Osteoblast (primary cell): ENCODE measurements around the gene PAQR6. TPM values are rescaled to one million over a fixed set of nuclear protein-coding genes. Genes with fewer than 3 reads are reported as not detected.

Experiments used
- DNase-seq: peaks from one replicate; pipeline ENCODE4 v3.0.0; 2011; ENCODE audit warnings: low spot score, mixed read lengths; ENCODE audit not compliant: insufficient read length; ENCODE audit errors: missing footprints
- H2AFZ ChIP-seq: 2 replicates; pipeline ENCODE4 v1.6.0; 2011; ENCODE audit warnings: mild to moderate bottlenecking, low read length
- H3K27ac ChIP-seq: 2 replicates; pipeline ENCODE4 v1.5.1; 2011; ENCODE audit warnings: mild to moderate bottlenecking, low read depth, low read length, moderate library complexity
- H3K27me3 ChIP-seq: 2 replicates; pipeline ENCODE4 v1.6.0; 2012; ENCODE audit warnings: mild to moderate bottlenecking, control low read depth, inconsistent platforms, low read length, moderate library complexity; ENCODE audit not compliant: insufficient read depth
- H3K36me3 ChIP-seq: 2 replicates; pipeline ENCODE4 v1.5.1; 2011; ENCODE audit warnings: mild to moderate bottlenecking, low read length, control low read depth, moderate library complexity; ENCODE audit not compliant: insufficient read depth
- H3K4me1 ChIP-seq: 2 replicates; pipeline ENCODE4 v1.5.1; 2011; ENCODE audit warnings: mild to moderate bottlenecking, low read length, control low read depth, moderate library complexity; ENCODE audit not compliant: insufficient read depth
- H3K4me2 ChIP-seq: 2 replicates; pipeline ENCODE4 v1.6.0; 2011; ENCODE audit warnings: mild to moderate bottlenecking, low read length; ENCODE audit not compliant: insufficient read depth
- H3K4me3 ChIP-seq: fragments of 200-600 bp; sonication (generic); 3 replicates; pipeline ENCODE4 v1.5.1; 2012; ENCODE audit warnings: mild to moderate bottlenecking, low read length, inconsistent platforms; ENCODE audit not compliant: insufficient read depth
- H3K79me2 ChIP-seq: 2 replicates; pipeline ENCODE4 v1.6.0; 2012; ENCODE audit warnings: mild to moderate bottlenecking, low read length, control low read depth, inconsistent platforms; ENCODE audit not compliant: insufficient read depth
- H3K9me3 ChIP-seq: 2 replicates; pipeline ENCODE4 v1.5.1; 2011; ENCODE audit warnings: low read depth, low read length, control low read depth
- H4K20me1 ChIP-seq: 2 replicates; pipeline ENCODE4 v1.6.0; 2012; ENCODE audit warnings: mild to moderate bottlenecking, low read length, control low read depth; ENCODE audit not compliant: insufficient read depth
- total RNA-seq: library from RNA; depleted of rRNA; stranded (reverse); fragments of >200 nt; gene quantifications from 2 replicates; pipeline ENCODE4 v1.2.3, GENCODE V29; 2012
- TF ChIP-seq, protein P1 (sequence below): IDR thresholded peaks from 2 replicates; pipeline ENCODE4 v1.5.1; 2011; ENCODE audit warnings: mild to moderate bottlenecking, low read depth, low read length, moderate library complexity; ENCODE audit errors: extremely low read depth

Gene PAQR6
- total RNA-seq, 1 donor, result 0.36 TPM

DNA sequence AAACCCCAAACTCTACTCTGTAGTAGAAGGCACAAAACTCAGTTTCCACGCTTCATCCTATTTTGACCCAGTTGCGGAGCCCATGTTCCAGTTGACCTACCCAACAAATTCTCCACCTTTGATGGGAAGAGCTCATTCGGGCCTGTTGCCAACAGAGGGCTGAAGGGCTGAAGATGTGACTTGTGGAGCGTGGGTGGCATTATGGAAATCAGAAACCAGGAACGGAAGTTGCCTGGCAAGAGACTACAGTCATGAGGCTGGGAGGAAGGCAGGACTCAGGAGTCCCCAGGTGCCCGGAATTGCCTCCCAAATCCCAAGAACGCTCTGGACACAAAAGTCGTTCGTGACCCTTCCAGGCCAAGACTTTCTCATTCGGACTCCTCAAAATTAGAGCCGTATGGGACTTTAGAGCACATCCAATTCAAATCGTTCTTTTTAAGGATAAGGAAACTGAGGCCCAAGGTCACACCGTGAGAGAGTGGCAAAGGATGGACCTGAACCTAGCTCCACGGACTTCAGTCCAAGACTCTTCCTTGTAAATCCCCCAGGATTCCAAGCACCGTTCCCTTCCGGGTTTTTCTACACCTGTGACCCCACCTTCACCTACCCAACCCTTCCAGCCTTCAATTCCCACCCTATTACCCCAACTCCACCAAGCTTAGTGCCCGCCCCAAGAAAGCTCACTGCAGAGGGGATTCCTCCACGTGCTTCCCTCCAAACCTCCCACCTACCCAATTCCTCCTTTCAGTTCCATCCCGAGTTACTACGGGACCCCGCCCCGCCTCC is 34.0 kb upstream of the PAQR6 start:
- peaks cover 41% of the 10 kb centered on the region for H4K20me1 ChIP-seq
- DNase-seq, result no peak
- H3K4me1 ChIP-seq, result peaks cover 34% of the 10 kb centered on the region
- peaks cover 50% of the 10 kb centered on the region for H3K79me2 ChIP-seq
- H3K27ac ChIP-seq, result peak overlapping the region; percentile 71
- peaks cover 24% of the 10 kb centered on the region for H3K36me3 ChIP-seq
- TF ChIP-seq, protein P1, sequence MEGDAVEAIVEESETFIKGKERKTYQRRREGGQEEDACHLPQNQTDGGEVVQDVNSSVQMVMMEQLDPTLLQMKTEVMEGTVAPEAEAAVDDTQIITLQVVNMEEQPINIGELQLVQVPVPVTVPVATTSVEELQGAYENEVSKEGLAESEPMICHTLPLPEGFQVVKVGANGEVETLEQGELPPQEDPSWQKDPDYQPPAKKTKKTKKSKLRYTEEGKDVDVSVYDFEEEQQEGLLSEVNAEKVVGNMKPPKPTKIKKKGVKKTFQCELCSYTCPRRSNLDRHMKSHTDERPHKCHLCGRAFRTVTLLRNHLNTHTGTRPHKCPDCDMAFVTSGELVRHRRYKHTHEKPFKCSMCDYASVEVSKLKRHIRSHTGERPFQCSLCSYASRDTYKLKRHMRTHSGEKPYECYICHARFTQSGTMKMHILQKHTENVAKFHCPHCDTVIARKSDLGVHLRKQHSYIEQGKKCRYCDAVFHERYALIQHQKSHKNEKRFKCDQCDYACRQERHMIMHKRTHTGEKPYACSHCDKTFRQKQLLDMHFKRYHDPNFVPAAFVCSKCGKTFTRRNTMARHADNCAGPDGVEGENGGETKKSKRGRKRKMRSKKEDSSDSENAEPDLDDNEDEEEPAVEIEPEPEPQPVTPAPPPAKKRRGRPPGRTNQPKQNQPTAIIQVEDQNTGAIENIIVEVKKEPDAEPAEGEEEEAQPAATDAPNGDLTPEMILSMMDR, result no peak
- no peaks in the 10 kb centered on the region for H3K27me3 ChIP-seq
- H3K4me3 ChIP-seq, result peak overlapping the region; percentile 82
- peak overlapping the region; percentile 11 for H2AFZ ChIP-seq
- H3K9me3 ChIP-seq, result no peaks in the 10 kb centered on the region
- peak overlapping the region; percentile 99 for H3K4me2 ChIP-seq

DNA sequence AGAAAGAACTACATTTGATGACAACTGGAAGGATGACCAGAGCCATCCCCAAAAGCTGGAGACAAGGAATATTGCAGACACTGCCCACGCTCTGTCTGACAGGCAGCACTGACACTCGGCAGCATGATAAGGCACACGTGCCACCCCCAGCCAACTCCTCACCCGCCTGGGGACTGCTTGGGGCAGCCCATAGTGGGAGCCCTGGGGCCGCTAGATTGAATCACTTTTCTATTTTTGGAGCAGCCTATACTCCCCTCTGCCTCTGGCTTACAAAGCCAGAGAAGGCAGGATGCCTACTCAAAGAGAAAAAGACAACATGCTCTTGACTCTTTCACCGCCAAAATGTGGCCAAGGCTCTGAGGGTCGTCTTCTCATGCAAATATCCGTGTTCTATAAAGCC is 33.4 kb upstream of the PAQR6 start:
- Histone ChIP-seq H3K27ac (peak overlapping the region; percentile 71), H3K27me3 (no peaks in the 10 kb centered on the region), H3K4me2 (peak overlapping the region; percentile 99), H3K79me2 (peaks cover 50% of the 10 kb centered on the region), H4K20me1 (peaks cover 41% of the 10 kb centered on the region), H2AFZ (no peak overlapping the region), H3K4me3 (peak overlapping the region; percentile 82), H3K36me3 (peaks cover 30% of the 10 kb centered on the region), H3K9me3 (no peaks in the 10 kb centered on the region), H3K4me1 (peaks cover 37% of the 10 kb centered on the region)
- TF ChIP-seq, protein P1, result peak; percentile 26
- peak; percentile 91 for DNase-seq

DNA sequence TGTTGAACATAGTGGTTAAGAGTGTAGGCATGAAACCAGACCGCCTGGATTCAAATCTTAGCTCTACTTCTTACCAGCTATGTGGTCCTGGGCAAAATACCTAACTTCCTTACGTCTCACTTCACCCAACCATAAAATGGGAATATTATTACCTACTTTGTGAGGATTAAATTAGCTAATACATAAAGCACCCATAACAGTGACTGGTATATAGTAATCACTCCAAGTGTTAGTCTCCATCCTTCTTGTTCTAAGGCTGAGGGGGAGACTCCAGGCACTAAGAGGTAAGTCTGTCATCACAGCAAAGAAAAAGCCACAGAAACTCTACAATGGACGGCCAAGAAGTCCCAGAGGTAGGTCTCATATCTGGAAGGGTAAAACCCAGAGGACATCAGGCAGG is 32.0 kb upstream of the PAQR6 start:
- H4K20me1 ChIP-seq, result peaks cover 41% of the 10 kb centered on the region
- no peak for DNase-seq
- H3K27me3 ChIP-seq, result no peaks in the 10 kb centered on the region
- no peak overlapping the region for H3K27ac ChIP-seq
- H2AFZ ChIP-seq, result no peak overlapping the region
- TF ChIP-seq, protein P1, result no peak
- peaks cover 33% of the 10 kb centered on the region for H3K4me1 ChIP-seq
- H3K36me3 ChIP-seq, result peaks cover 42% of the 10 kb centered on the region
- H3K79me2 ChIP-seq, result peaks cover 50% of the 10 kb centered on the region
- H3K4me2 ChIP-seq, result no peak overlapping the region
- H3K4me3 ChIP-seq, result no peak overlapping the region
- H3K9me3 ChIP-seq, result no peaks in the 10 kb centered on the region

DNA sequence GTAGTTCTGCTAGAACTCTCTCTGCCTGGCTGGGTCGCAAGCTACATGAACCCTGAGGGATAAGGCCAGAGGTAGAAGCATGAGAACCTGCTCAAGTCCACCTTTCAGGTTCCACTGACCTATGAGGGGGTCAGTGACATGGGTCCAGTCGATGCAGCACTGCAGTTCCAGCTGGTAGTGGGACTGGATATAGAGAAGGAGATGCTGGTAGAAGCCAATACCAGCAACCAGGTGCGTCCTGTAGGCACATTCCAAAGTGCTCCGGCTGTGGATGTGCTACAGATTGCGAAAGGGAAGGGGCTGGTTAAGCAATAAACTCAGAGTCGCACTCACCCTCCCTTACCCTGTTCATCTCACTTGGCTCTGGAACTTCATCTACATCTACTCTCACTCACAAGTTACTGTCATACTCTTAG is 29.1 kb upstream of the PAQR6 start:
- DNase-seq, result no peak
- peak overlapping the region; percentile 17 for H3K27ac ChIP-seq
- H3K9me3 ChIP-seq, result no peaks in the 10 kb centered on the region
- H4K20me1 ChIP-seq, result peaks cover 41% of the 10 kb centered on the region
- H2AFZ ChIP-seq, result no peak overlapping the region
- TF ChIP-seq, protein P1, result no peak
- no peak overlapping the region for H3K4me2 ChIP-seq
- peaks cover 69% of the 10 kb centered on the region for H3K36me3 ChIP-seq
- H3K4me3 ChIP-seq, result no peak overlapping the region
- H3K4me1 ChIP-seq, result peaks cover 18% of the 10 kb centered on the region
- H3K79me2 ChIP-seq, result peaks cover 45% of the 10 kb centered on the region
- no peaks in the 10 kb centered on the region for H3K27me3 ChIP-seq
